Neural crest cell (in vitro differentiated cells): ENCODE data around the gene OR4F17. TPM values are rescaled to one million over a fixed set of nuclear protein-coding genes. Genes with fewer than 3 reads are reported as not detected.
"Not testable (repeated sequence)": the region's sequence is repeated elsewhere in the genome, so short reads cannot be mapped to it uniquely, and the experiment has no call there.

Source experiments
- DNase-seq: peaks from one replicate; pipeline ENCODE4 v3.0.0; 2021; ENCODE audit warnings: low read depth, mixed read lengths, low spot score
- H3K27ac Mint-ChIP-seq: one replicate; pipeline ENCODE4 v1.8.0; 2021; ENCODE audit warnings: mild to moderate bottlenecking, mixed read lengths; ENCODE audit not compliant: unreplicated experiment
- H3K27me3 Mint-ChIP-seq: 2 replicates; pipeline ENCODE4 v1.8.0; 2021; ENCODE audit warnings: low read depth, mild to moderate bottlenecking, mixed read lengths
- H3K36me3 Mint-ChIP-seq: 2 replicates; pipeline ENCODE4 v1.8.0; 2021; ENCODE audit warnings: low read depth, mild to moderate bottlenecking, mixed read lengths
- H3K4me1 Mint-ChIP-seq: 2 replicates; pipeline ENCODE4 v1.8.0; 2021; ENCODE audit warnings: mixed read lengths
- H3K4me3 Mint-ChIP-seq: one replicate; pipeline ENCODE4 v1.8.0; 2021; ENCODE audit warnings: mild to moderate bottlenecking, mixed read lengths
- H3K9me3 Mint-ChIP-seq: 2 replicates; pipeline ENCODE4 v1.8.0; 2021; ENCODE audit warnings: mixed read lengths
- long read RNA-seq: library from polyadenylated mRNA; unstranded; transcript quantifications from one replicate; pipeline ENCODE4 v2.0.0, GENCODE V29; 2020
- total RNA-seq: library from RNA; stranded (reverse); gene quantifications from 2 replicates; pipeline ENCODE4 v1.2.1, GENCODE V29; 2021

The OR4F17 gene
- not detected in 2 replicates for total RNA-seq
- long read RNA-seq = 0 reads

- not testable (repeated sequence) for H3K27ac Mint-ChIP-seq, H3K4me3 Mint-ChIP-seq, H3K36me3 Mint-ChIP-seq
Measured at GRCh38 chr19:106804-107203, at the start of gene OR4F17. Gene OR4F17, plus strand, starts transcription at chr19:107104. Its CDS starts 3,575 bp downstream, at chr19:110679.

DNA sequence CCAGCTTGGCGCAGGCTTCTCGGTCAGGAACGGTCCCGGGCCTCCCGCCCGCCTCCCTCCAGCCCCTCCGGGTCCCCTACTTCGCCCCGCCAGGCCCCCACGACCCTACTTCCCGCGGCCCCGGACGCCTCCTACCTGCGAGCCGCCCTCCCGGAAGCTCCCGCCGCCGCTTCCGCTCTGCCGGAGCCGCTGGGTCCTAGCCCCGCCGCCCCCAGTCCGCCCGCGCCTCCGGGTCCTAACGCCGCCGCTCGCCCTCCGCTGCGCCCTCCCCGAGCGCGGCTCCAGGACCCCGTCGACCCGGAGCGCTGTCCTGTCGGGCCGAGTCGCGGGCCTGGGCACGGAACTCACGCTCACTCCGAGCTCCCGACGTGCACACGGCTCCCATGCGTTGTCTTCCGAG, 36.1 kb upstream of the OR4F17 start:
- not testable (repeated sequence) for H3K4me1 Mint-ChIP-seq, H3K9me3 Mint-ChIP-seq, H3K27ac Mint-ChIP-seq, H3K4me3 Mint-ChIP-seq, H3K36me3 Mint-ChIP-seq, H3K27me3 Mint-ChIP-seq, DNase-seq

More at GRCh38 chr19:106804-107203, at the start of gene OR4F17:
- DNase-seq, H3K4me1 Mint-ChIP-seq, H3K9me3 Mint-ChIP-seq: not testable (repeated sequence)
- H3K27me3 Mint-ChIP-seq = peaks cover 11% of the 10 kb centered on the region

- H3K27me3 Mint-ChIP-seq, H3K36me3 Mint-ChIP-seq, H3K4me1 Mint-ChIP-seq, H3K9me3 Mint-ChIP-seq, H3K4me3 Mint-ChIP-seq, H3K27ac Mint-ChIP-seq, DNase-seq: not testable (repeated sequence)
Measured at GRCh38 chr19:82864-83263, 24.0 kb upstream of the OR4F17 start.

- not testable (repeated sequence) for H3K9me3 Mint-ChIP-seq, DNase-seq, H3K4me1 Mint-ChIP-seq
Measured at GRCh38 chr19:83626-84025, 23.3 kb upstream of the OR4F17 start.

GRCh38 chr19:90678-91077, 16.2 kb upstream of the OR4F17 start:
- not testable (repeated sequence) for H3K36me3 Mint-ChIP-seq, H3K4me1 Mint-ChIP-seq, H3K9me3 Mint-ChIP-seq, DNase-seq, H3K4me3 Mint-ChIP-seq, H3K27ac Mint-ChIP-seq
- H3K27me3 Mint-ChIP-seq = peaks cover 16% of the 10 kb centered on the region

More at GRCh38 chr19:83626-84025, 23.3 kb upstream of the OR4F17 start:
- H3K27me3 Mint-ChIP-seq, H3K36me3 Mint-ChIP-seq, H3K4me3 Mint-ChIP-seq, H3K27ac Mint-ChIP-seq: not testable (repeated sequence)

- not testable (repeated sequence) for H3K9me3 Mint-ChIP-seq, DNase-seq, H3K27ac Mint-ChIP-seq, H3K4me3 Mint-ChIP-seq, H3K36me3 Mint-ChIP-seq, H3K4me1 Mint-ChIP-seq
- peaks cover 15% of the 10 kb centered on the region for H3K27me3 Mint-ChIP-seq
Measured at GRCh38 chr19:94794-95193, 12.1 kb upstream of the OR4F17 start.

GRCh38 chr19:97647-98046, 9.3 kb upstream of the OR4F17 start:
- not testable (repeated sequence) for H3K4me1 Mint-ChIP-seq, H3K36me3 Mint-ChIP-seq, H3K4me3 Mint-ChIP-seq, DNase-seq, H3K27ac Mint-ChIP-seq, H3K9me3 Mint-ChIP-seq
- peaks cover 13% of the 10 kb centered on the region for H3K27me3 Mint-ChIP-seq

- H3K4me3 Mint-ChIP-seq, H3K4me1 Mint-ChIP-seq: not testable (repeated sequence)
Measured at GRCh38 chr19:120443-121140, 13.7 kb downstream of the OR4F17 start.

More at GRCh38 chr19:120443-121140, 13.7 kb downstream of the OR4F17 start:
- not testable (repeated sequence) for H3K27me3 Mint-ChIP-seq, DNase-seq, H3K27ac Mint-ChIP-seq, H3K36me3 Mint-ChIP-seq, H3K9me3 Mint-ChIP-seq

Other genes starting within 250 kb of the OR4F17 start
- gene PLPP2, start 184.3 kb downstream of the OR4F17 start, total RNA-seq = 0.89 and 1.1 TPM in 2 replicates
- gene MIER2, start 237.7 kb downstream of the OR4F17 start, total RNA-seq = 43.8 and 45.8 TPM in 2 replicates